Measurements from ENCODE around the gene MRPS21. TPM values are rescaled to one million over a fixed set of nuclear protein-coding genes. Genes with fewer than 3 reads are reported as not detected.

MRPS21 gene
- total and polyA plus RNA-seq, 9 of the 15 experiments (the other 6 are each of a cell fraction or from before 2014, with no cell fraction given), result 119 to 407 (median 149) TPM

DNA sequence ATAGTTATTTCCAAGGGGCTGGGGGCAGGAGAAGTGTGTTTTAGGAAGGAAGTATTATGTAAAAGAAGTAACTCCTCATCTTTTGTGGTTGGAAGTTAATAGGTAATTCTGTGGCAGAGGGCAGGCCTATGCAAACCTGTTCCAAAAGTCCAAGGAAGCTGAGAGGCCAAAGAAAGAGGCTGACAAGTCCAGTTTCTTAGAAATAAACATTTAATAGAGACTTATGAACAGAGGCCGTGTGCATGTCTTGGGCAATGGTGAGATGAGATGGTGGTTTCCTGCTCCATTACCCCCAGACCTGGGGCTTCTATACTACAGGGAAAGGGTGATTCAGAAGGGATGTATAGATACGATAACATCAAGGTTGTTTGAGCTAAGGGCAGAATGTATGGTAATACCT, 43.7 kb upstream of the MRPS21 start (continued):
- TF ChIP-seq, protein P1, sequence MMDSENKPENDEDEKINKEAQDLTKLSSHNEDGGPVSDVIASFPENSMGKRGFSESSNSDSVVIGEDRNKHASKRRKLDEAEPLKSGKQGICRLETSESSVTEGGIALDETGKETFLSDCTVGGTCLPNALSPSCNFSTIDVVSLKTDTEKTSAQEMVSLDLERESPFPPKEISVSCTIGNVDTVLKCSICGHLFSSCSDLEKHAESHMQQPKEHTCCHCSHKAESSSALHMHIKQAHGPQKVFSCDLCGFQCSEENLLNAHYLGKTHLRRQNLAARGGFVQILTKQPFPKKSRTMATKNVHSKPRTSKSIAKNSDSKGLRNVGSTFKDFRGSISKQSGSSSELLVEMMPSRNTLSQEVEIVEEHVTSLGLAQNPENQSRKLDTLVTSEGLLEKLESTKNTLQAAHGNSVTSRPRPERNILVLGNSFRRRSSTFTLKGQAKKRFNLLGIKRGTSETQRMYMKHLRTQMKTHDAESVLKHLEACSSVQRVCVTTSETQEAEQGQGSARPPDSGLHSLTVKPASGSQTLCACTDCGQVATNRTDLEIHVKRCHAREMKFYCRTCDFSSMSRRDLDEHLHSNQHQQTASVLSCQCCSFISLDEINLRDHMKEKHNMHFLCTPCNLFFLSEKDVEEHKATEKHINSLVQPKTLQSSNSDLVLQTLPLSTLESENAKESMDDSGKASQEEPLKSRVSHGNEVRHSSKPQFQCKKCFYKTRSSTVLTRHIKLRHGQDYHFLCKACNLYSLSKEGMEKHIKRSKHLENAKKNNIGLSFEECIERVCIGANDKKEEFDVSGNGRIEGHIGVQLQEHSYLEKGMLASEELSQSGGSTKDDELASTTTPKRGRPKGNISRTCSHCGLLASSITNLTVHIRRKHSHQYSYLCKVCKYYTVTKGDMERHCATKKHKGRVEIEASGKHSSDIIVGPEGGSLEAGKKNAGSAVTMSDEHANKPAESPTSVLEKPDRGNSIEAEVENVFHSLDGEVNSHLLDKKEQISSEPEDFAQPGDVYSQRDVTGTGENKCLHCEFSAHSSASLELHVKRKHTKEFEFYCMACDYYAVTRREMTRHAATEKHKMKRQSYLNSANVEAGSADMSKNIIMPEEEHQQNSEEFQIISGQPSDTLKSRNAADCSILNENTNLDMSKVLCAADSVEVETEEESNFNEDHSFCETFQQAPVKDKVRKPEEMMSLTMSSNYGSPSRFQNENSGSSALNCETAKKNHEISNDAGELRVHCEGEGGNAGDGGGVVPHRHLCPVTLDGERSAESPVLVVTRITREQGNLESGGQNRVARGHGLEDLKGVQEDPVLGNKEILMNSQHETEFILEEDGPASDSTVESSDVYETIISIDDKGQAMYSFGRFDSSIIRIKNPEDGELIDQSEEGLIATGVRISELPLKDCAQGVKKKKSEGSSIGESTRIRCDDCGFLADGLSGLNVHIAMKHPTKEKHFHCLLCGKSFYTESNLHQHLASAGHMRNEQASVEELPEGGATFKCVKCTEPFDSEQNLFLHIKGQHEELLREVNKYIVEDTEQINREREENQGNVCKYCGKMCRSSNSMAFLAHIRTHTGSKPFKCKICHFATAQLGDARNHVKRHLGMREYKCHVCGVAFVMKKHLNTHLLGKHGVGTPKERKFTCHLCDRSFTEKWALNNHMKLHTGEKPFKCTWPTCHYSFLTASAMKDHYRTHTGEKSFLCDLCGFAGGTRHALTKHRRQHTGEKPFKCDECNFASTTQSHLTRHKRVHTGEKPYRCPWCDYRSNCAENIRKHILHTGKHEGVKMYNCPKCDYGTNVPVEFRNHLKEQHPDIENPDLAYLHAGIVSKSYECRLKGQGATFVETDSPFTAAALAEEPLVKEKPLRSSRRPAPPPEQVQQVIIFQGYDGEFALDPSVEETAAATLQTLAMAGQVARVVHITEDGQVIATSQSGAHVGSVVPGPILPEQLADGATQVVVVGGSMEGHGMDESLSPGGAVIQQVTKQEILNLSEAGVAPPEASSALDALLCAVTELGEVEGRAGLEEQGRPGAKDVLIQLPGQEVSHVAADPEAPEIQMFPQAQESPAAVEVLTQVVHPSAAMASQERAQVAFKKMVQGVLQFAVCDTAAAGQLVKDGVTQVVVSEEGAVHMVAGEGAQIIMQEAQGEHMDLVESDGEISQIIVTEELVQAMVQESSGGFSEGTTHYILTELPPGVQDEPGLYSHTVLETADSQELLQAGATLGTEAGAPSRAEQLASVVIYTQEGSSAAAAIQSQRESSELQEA (IDR thresholded peaks at IDR 0.05; ENCODE audit: low read depth), result no peak
- TF ChIP-seq, protein P2, sequence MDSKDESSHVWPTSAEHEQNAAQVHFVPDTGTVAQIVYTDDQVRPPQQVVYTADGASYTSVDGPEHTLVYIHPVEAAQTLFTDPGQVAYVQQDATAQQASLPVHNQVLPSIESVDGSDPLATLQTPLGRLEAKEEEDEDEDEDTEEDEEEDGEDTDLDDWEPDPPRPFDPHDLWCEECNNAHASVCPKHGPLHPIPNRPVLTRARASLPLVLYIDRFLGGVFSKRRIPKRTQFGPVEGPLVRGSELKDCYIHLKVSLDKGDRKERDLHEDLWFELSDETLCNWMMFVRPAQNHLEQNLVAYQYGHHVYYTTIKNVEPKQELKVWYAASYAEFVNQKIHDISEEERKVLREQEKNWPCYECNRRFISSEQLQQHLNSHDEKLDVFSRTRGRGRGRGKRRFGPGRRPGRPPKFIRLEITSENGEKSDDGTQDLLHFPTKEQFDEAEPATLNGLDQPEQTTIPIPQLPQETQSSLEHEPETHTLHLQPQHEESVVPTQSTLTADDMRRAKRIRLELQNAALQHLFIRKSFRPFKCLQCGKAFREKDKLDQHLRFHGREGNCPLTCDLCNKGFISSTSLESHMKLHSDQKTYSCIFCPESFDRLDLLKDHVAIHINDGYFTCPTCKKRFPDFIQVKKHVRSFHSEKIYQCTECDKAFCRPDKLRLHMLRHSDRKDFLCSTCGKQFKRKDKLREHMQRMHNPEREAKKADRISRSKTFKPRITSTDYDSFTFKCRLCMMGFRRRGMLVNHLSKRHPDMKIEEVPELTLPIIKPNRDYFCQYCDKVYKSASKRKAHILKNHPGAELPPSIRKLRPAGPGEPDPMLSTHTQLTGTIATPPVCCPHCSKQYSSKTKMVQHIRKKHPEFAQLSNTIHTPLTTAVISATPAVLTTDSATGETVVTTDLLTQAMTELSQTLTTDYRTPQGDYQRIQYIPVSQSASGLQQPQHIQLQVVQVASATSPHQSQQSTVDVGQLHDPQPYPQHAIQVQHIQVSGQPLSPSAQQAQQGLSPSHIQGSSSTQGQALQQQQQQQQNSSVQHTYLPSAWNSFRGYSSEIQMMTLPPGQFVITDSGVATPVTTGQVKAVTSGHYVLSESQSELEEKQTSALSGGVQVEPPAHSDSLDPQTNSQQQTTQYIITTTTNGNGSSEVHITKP (IDR thresholded peaks at IDR 0.05; ENCODE audit: partially characterized antibody), result no peak
- no peak for TF ChIP-seq ZNF175 (CRISPR knock-in tag; IDR thresholded peaks at IDR 0.05; ENCODE audit: low read depth)
- no peak for TF ChIP-seq CBX1 (IDR thresholded peaks at IDR 0.05; ENCODE audit: low read depth)
- no peak for TF ChIP-seq NCOA6 (IDR thresholded peaks at IDR 0.05)
- TF ChIP-seq ILK (tag; IDR thresholded peaks at IDR 0.05; ENCODE audit: borderline replicate concordance, low read depth), result no peak
- no peak for TF ChIP-seq RBM15 (IDR thresholded peaks at IDR 0.05; ENCODE audit: insufficient read depth, low read length)
- no peak for TF ChIP-seq FIP1L1 (IDR thresholded peaks at IDR 0.05; ENCODE audit: low read depth, low read length, poor library complexity, severe bottlenecking)
- no peak for TF ChIP-seq KAT2B (IDR thresholded peaks at IDR 0.05; ENCODE audit: low read depth, low read length)
- TF ChIP-seq ZNF445 (CRISPR knock-in tag; IDR thresholded peaks at IDR 0.05; ENCODE audit: low read depth), result no peak
- no peak for TF ChIP-seq ZNF717 (CRISPR knock-in tag; IDR thresholded peaks at IDR 0.05)
- no peak for TF ChIP-seq STAT5A (IDR thresholded peaks at IDR 0.05; ENCODE audit: borderline replicate concordance, low read length)

Measured in K562 (cell line).